ENCODE data around the gene ZNF236.

GRCh38 chr18:76959605-76960004 is 137.2 kb downstream of the ZNF236 start:
- TF ChIP-seq CTCF (IDR thresholded peaks at IDR 0.05): no peak
- TF ChIP-seq POLR2AphosphoS5 (IDR thresholded peaks at IDR 0.05; ENCODE audit: insufficient read depth in 1 of 2, low read depth in 1 of 2): no peak

All from vagina (tissue), 2 donors.